Activated CD8-positive, alpha-beta T cell treated with anti-CD3 and anti-CD28 coated beads for 36 hours (primary cell): ENCODE measurements around the gene GPRIN2. TPM values are rescaled to one million over a fixed set of nuclear protein-coding genes. Genes with fewer than 3 reads are reported as not detected.
"Not testable (repeated sequence)": the region's sequence is repeated elsewhere in the genome, so short reads cannot be mapped to it uniquely, and the experiment has no call there.

Source experiments
- ATAC-seq: fragments of 200-7000 bp; cut with Tn5 transposase; one replicate; pipeline ENCODE4 v1.10.0; 2021; ENCODE audit warnings: mild to moderate bottlenecking, moderate library complexity
- CTCF ChIA-PET: fragments of 350-600 bp; sonication (Branson Sonifier 250); formaldehyde crosslinking; loops from one replicate; lab custom pipeline; 2021; ENCODE audit warnings: antibody characterized with exemption; lab: Charles Lee
- POLR2A ChIA-PET: fragments of 350-600 bp; sonication (Branson Sonifier 250); formaldehyde crosslinking; loops from one replicate; lab custom pipeline; 2021; ENCODE audit warnings: antibody characterized with exemption; lab: Charles Lee
- DNase-seq: peaks from one replicate; pipeline ENCODE4 v3.0.0-alpha.2; 2020
- H3K27ac Mint-ChIP-seq: one replicate; pipeline ENCODE4 v1.8.0; 2021; ENCODE audit warnings: mild to moderate bottlenecking, mixed read lengths
- H3K27me3 Mint-ChIP-seq: one replicate; pipeline ENCODE4 v1.8.0; 2021; ENCODE audit warnings: mixed read lengths
- H3K36me3 Mint-ChIP-seq: one replicate; pipeline ENCODE4 v1.8.0; 2021; ENCODE audit warnings: low read depth, mixed read lengths
- H3K4me1 Mint-ChIP-seq: one replicate; pipeline ENCODE4 v1.8.0; 2021; ENCODE audit warnings: low read depth, mixed read lengths
- H3K4me3 Mint-ChIP-seq: one replicate; pipeline ENCODE4 v1.8.0; 2021; ENCODE audit warnings: mild to moderate bottlenecking, moderate library complexity, mixed read lengths
- H3K9me3 Mint-ChIP-seq: one replicate; pipeline ENCODE4 v1.8.0; 2021; ENCODE audit warnings: mixed read lengths
- intact Hi-C: fragments of 100-400 bp; cut with micrococcal nuclease; formaldehyde crosslinking; loops from one replicate; pipeline ENCODE4 v1.10.0; 2022
- total RNA-seq, 2 experiments: library from RNA; stranded (reverse); gene quantifications; one replicate each; pipeline ENCODE4 v1.2.3, GENCODE V29; 2021
- TF ChIP-seq, protein P1 (sequence below): fragments of 200-600 bp; IDR thresholded peaks from one replicate; pipeline ENCODE4 v1.8.0; 2022; ENCODE audit warnings: antibody characterized with exemption, mild to moderate bottlenecking

Gene GPRIN2
- total RNA-seq, 2 experiments from 2014 or later: not detected

DNA sequence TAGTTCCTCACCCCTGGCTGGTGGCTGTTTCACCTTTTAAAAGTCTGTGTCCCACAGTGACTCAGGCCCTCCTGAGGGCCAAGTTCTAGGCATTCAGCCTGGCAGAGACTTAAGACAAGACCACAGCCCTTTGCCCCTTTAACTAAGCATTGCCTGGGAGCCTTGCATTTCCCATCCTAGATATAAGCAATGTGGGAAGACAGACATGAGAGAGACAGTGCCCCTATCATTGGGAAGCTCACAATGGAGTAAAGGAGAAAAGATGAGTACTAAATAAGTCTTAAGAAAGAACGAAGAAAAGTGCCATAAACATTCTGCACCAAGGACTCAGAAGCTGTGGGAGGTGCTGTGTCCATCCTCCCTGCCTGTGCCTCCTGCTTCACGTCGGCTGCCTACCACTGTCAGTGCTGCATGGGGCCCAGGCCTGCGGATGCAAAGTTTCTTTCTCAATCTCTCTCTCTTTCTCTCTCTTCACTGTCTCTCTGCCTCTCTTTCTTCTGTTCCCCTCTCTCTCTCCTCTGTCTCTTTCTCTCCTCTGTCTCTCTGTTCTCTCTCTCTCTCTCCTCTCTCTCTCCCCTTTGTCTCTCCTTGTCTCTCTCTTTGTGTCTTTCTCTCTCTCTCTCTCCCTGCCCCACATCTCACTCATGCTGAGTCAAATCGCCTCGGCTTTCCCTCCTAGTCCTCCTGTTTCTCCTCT is 21.5 kb downstream of the GPRIN2 start:
- intact Hi-C loops: no loop called here
- CTCF ChIA-PET: no interaction called here

DNA sequence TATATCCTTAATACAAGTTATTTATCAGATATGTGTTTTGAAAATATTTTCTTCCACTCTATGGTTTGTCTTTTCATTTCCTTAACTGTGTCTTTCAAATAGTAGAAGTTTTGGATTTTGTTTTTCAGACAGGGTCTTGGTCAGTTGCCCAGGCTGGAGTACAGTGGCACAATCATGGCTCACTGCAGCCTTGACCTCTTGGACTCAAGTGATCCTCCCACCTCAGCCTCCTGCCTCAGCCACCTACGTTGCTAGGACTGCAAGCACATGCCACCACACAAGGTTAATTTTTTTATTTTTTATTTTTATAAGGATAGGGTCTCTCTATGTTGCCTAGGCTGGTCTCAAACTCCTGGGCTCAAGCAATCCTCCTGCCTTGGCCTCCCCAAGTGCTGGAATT is 24.2 kb downstream of the GPRIN2 start:
- H3K4me1 Mint-ChIP-seq, H3K27ac Mint-ChIP-seq, DNase-seq, intact Hi-C loops, H3K9me3 Mint-ChIP-seq, CTCF ChIA-PET, POLR2A ChIA-PET, H3K4me3 Mint-ChIP-seq, H3K36me3 Mint-ChIP-seq, ATAC-seq, H3K27me3 Mint-ChIP-seq: not testable (repeated sequence)

More for the DNA sequence above, 21.5 kb downstream of the GPRIN2 start:
- H3K36me3 Mint-ChIP-seq: no peaks in the 10 kb centered on the region
- POLR2A ChIA-PET: no interaction called here
- no peak overlapping the region for H3K4me3 Mint-ChIP-seq
- no peaks in the 10 kb centered on the region for H3K4me1 Mint-ChIP-seq
- H3K9me3 Mint-ChIP-seq: no peaks in the 10 kb centered on the region
- peak; percentile 0 for DNase-seq
- no peak for ATAC-seq
- TF ChIP-seq, protein P1, sequence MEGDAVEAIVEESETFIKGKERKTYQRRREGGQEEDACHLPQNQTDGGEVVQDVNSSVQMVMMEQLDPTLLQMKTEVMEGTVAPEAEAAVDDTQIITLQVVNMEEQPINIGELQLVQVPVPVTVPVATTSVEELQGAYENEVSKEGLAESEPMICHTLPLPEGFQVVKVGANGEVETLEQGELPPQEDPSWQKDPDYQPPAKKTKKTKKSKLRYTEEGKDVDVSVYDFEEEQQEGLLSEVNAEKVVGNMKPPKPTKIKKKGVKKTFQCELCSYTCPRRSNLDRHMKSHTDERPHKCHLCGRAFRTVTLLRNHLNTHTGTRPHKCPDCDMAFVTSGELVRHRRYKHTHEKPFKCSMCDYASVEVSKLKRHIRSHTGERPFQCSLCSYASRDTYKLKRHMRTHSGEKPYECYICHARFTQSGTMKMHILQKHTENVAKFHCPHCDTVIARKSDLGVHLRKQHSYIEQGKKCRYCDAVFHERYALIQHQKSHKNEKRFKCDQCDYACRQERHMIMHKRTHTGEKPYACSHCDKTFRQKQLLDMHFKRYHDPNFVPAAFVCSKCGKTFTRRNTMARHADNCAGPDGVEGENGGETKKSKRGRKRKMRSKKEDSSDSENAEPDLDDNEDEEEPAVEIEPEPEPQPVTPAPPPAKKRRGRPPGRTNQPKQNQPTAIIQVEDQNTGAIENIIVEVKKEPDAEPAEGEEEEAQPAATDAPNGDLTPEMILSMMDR: no peak
- H3K27ac Mint-ChIP-seq: no peak overlapping the region
- H3K27me3 Mint-ChIP-seq: peaks cover 20% of the 10 kb centered on the region

DNA sequence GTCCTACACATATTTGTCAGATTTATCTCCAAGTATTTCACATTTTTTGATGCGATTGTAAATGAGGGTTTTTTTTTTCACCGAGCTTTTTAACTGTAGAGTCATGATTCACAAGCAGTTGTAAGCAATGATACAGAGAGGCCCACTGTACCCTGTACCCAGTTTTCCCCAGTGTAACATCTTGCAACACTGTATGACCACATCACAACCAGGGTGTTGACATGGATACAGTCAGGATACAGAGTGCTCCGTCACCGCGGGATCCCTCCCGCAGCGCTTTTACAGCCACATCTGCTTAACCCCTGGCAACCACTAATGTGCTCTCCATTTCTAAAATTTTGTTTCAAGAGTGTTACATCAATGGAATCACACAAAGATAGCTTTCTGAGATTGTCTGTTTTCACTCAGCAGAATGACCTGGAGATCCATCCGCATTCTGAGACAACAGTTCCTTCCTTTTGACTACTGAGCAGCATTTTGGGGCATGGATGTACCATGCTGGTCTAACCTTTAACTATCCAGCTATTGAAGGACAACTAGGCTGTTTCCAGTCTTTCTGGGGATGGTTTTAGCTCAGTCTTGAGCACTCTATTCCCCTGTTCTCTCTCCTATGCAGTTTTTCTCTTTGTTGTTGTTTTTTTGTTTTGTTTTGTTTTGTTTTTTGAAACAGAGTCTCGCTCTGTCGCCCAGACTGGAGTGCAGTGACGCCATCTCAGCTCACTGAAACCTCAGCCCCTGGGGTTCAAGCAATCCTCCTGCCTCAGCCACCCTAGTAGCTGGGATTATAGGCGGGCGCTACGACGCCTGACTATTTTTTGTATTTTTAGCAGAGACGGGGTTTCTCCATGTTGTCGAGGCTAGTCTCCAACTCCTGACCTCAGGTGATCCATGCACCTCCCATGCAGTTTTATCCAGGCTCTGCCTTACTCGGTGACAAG is 25.9 kb downstream of the GPRIN2 start:
- intact Hi-C loops: no loop called here

DNA sequence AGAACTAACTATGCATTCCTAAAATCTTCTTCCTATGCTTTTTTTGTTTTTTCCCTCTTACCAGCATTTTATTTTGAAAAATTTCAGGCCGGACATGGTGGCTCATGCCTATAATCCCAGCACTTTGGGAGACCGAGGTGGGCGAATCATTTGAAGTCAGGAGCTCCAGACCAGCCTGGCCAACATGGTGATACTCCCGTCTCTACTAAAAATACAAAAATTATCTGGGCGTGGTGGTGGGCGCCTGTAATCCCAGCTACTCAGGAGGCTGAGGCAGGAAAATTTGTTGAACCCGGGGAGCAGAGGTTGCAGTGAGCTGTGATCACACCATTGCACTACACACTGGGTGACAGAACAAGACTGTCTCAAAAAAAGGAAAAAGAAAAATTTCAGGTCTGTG is 26.7 kb downstream of the GPRIN2 start:
- CTCF ChIA-PET, H3K4me1 Mint-ChIP-seq: not testable (repeated sequence)

More for the DNA sequence above, 25.9 kb downstream of the GPRIN2 start:
- Mint-ChIP-seq H3K36me3 (no peaks in the 10 kb centered on the region), H3K27ac (no peak overlapping the region), H3K4me1 (no peaks in the 10 kb centered on the region), H3K9me3 (no peaks in the 10 kb centered on the region), H3K4me3 (no peak overlapping the region), H3K27me3 (no peaks in the 10 kb centered on the region)
- ATAC-seq (no peak), DNase-seq (no peak)
- CTCF ChIA-PET: interaction anchor here (0.8 kb wide), 1 partner anchor 300 kb away, joined by 3 read pairs; no protein-coding TSS in a partner anchor
- TF ChIP-seq, protein P1: no peak
- POLR2A ChIA-PET: interaction anchor here (0.7 kb wide), 1 partner anchor 30 kb away, joined by 4 read pairs; no protein-coding TSS in a partner anchor

DNA sequence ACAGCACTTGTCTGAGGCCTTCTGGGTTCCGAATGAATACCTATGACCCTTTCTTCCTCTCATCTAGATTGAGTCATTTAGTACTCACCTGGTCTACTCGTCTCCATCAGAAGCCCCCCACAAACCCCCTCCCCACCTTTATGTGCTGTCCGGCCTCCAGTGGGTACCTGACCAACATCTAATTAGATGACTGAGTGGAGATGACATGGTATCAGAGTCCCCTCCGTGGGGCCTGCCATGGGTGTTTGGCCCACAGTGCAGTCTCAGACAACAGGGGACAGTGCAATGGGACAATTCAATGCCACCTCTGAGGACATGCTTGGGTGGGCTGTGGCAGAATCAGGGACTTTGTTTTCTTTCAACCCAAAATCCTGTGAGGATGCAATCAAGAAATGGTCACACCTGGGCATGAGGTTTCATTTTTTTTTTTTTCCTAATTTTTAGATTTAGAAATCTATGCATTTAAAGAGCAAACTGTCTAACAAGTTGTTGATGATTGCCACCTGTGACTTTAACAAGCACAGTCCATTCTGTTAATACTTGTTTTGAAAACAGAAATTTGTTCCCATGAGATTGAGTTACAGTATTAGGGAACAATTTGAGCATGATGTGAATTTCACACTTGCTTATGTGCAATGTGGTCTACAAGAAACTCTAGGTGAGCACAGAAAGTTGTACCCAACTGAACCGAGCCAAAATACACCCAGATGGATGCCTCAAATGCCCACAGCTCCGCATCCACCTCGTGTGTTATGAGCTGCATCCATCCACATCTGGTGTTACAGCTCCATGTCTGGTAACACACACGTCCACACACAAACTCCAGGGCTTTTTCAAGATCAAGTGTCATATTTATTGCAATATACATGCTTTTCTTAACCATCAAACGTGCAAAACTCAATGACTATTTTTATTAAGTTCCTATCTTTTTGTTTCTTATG is 27.5 kb downstream of the GPRIN2 start:
- H3K27ac Mint-ChIP-seq: no peak overlapping the region
- H3K9me3 Mint-ChIP-seq: no peaks in the 10 kb centered on the region
- H3K4me1 Mint-ChIP-seq: no peaks in the 10 kb centered on the region
- TF ChIP-seq, protein P1: no peak
- H3K27me3 Mint-ChIP-seq: no peaks in the 10 kb centered on the region
- ATAC-seq (no peak), DNase-seq (peak; percentile 0)
- H3K36me3 Mint-ChIP-seq: no peaks in the 10 kb centered on the region
- POLR2A ChIA-PET: no interaction called here
- intact Hi-C loops: no loop called here
- H3K4me3 Mint-ChIP-seq: no peak overlapping the region
- CTCF ChIA-PET: no interaction called here

More for the DNA sequence above, 26.7 kb downstream of the GPRIN2 start:
- ATAC-seq, H3K4me3 Mint-ChIP-seq, H3K27ac Mint-ChIP-seq, H3K9me3 Mint-ChIP-seq, H3K36me3 Mint-ChIP-seq, DNase-seq, H3K27me3 Mint-ChIP-seq, intact Hi-C loops: not testable (repeated sequence)
- POLR2A ChIA-PET: interaction anchor here (0.7 kb wide), 1 partner anchor 31 kb away, joined by 4 read pairs; no protein-coding TSS in a partner anchor
